CD4-positive, alpha-beta T cell treated with Interleukin-10 for 1 hour (primary cell): ENCODE results near the gene TERT.

Source experiments
- DNase-seq: peaks from one replicate; pipeline ENCODE4 v3.0.0-alpha.2; 2020

TERT gene

GRCh38 chr5:1317921-1318565 lies 23.2 kb upstream of the TERT start:
- no peak for DNase-seq

- DNase-seq, result no peak
Measured at GRCh38 chr5:1316588-1317340, 21.9 kb upstream of the TERT start.

GRCh38 chr5:1315709-1316587 lies 21.1 kb upstream of the TERT start:
- DNase-seq, result peak; percentile 74

GRCh38 chr5:1315018-1315708 lies 20.3 kb upstream of the TERT start:
- DNase-seq, result no peak

- no peak for DNase-seq
Measured at GRCh38 chr5:1314564-1314982, 19.7 kb upstream of the TERT start.

- peak; percentile 55 for DNase-seq
Measured at GRCh38 chr5:1312993-1313833, 18.3 kb upstream of the TERT start.

GRCh38 chr5:1312206-1312605 lies 17.3 kb upstream of the TERT start:
- DNase-seq, result peak; percentile 51

GRCh38 chr5:1311439-1312055 lies 16.7 kb upstream of the TERT start:
- no peak for DNase-seq

- no peak for DNase-seq
Measured at GRCh38 chr5:1310118-1310517, 15.2 kb upstream of the TERT start.

- DNase-seq, result no peak
Measured at GRCh38 chr5:1304033-1304432, 9.2 kb upstream of the TERT start.

GRCh38 chr5:1302258-1302657 lies 7.4 kb upstream of the TERT start:
- DNase-seq, result no peak

GRCh38 chr5:1300581-1301083 lies 5.8 kb upstream of the TERT start:
- no peak for DNase-seq

GRCh38 chr5:1299961-1300360 lies 5.1 kb upstream of the TERT start:
- DNase-seq, result no peak

- no peak for DNase-seq
Measured at GRCh38 chr5:1299511-1299850, 4.6 kb upstream of the TERT start.

GRCh38 chr5:1298723-1299510 lies 4.0 kb upstream of the TERT start:
- DNase-seq, result no peak

GRCh38 chr5:1298067-1298551 lies 3.2 kb upstream of the TERT start:
- no peak for DNase-seq

- DNase-seq, result no peak
Measured at GRCh38 chr5:1297243-1297642, 2.4 kb upstream of the TERT start.

GRCh38 chr5:1295650-1296037 lies 776 bp upstream of the TERT start:
- no peak for DNase-seq

GRCh38 chr5:1294206-1294834 lies 548 bp downstream of the TERT start:
- no peak for DNase-seq
